Measurements from ENCODE around the gene ZNF345.

Gene ZNF345

DNA sequence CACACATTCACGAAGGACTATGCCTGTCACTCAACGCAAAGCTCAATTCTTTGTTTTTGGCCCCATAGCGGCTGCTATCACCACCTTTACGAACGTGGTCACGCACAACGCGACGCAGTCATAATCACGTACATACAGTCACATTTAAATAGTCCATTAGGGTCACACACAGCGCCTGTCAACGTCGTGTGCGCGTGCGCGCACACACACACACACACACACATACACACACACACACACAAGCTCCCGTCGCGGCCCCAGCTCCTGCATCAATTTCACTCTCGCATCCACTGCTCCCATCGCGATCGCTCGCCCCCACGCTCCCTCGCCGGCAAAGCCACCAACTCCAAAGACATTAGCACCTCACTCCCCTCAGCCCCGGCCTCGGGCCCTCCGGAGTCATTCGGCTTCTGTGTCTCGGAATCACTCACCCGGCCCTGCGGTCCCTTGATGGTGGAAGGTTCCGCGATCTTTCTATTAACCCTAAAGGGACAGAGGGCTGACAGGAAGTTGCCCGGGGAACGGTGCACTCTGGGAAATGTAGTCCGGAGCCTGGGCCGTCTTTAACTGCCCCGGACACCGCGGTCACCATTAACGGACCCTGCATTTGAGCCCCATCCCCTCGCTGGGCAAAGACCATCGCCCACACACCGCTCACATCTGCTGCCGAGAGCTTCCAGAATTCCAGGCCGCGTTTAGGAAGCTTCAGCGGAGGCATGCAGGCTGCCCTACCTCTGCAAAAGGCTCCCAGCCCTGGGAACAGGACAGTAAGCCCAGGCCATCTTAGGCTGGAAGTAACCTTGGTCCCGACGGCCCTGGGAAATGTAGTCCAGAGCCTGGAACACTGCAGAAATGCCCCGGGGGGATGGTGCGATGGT is 12.5 kb upstream of the ZNF345 start, which contains the start of gene ZNF790:
ZNF790 (minus strand) TSS at position 482 of the 878 bp plus-strand sequence. CDS start 12,768 bp downstream, outside the sequence.
- DNase-seq (ENCODE audit: extremely low read depth, low read depth) = peak; percentile 78
- TF ChIP-seq, protein P1, sequence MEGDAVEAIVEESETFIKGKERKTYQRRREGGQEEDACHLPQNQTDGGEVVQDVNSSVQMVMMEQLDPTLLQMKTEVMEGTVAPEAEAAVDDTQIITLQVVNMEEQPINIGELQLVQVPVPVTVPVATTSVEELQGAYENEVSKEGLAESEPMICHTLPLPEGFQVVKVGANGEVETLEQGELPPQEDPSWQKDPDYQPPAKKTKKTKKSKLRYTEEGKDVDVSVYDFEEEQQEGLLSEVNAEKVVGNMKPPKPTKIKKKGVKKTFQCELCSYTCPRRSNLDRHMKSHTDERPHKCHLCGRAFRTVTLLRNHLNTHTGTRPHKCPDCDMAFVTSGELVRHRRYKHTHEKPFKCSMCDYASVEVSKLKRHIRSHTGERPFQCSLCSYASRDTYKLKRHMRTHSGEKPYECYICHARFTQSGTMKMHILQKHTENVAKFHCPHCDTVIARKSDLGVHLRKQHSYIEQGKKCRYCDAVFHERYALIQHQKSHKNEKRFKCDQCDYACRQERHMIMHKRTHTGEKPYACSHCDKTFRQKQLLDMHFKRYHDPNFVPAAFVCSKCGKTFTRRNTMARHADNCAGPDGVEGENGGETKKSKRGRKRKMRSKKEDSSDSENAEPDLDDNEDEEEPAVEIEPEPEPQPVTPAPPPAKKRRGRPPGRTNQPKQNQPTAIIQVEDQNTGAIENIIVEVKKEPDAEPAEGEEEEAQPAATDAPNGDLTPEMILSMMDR (IDR thresholded peaks at IDR 0.05; ENCODE audit: low read depth, low read length) = no peak

DNA sequence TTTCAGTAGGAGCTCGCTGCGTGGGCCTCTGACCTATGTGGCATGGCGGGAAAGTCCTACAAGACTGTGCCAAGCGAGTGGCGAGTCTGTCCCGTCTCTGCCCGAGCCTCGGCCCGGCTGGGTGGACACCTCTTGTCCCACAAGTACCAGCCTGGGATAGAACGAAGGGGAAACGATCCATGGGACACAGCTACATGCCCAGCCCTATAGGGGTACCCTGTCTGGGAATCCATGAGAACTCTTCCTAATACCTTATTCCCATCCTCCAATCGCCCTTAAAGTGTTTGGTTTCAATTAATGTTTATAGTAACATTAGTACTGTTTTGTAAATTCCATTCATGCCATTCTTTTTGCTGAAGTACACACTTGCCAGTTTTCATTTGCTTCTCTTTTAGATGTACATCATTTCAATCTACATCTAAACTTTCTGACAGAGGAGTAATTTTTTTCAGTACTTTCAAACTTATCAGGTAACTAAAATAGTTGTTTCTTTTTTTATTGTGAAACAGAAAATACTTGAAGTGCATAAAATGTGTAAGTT is 11.8 kb upstream of the ZNF345 start:
- TF ChIP-seq, protein P1 (IDR thresholded peaks at IDR 0.05; ENCODE audit: low read depth, low read length) = no peak
- no peak for DNase-seq (ENCODE audit: extremely low read depth, low read depth)

DNA sequence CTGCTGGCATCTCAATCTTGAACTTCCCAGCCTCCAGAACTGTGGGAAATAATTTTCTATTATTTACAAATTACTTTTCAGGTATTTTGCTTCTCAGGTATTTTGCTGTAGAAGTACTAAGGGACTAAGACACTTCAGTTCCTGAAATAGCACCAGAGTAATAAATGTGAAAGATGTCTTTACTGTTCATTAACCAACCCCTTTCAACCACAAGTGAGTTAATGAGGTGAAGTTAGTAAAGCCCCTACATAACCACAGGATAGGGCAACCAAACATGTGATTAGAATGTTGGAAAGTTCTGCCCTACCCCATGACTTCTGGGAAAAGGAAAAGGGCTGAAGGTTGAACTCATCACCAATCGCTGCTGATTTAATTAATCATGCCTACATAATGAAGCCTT is 2.7 kb upstream of the ZNF345 start:
- no peak for DNase-seq (ENCODE audit: extremely low read depth, low read depth)
- TF ChIP-seq, protein P1 (IDR thresholded peaks at IDR 0.05; ENCODE audit: low read depth, low read length) = no peak

DNA sequence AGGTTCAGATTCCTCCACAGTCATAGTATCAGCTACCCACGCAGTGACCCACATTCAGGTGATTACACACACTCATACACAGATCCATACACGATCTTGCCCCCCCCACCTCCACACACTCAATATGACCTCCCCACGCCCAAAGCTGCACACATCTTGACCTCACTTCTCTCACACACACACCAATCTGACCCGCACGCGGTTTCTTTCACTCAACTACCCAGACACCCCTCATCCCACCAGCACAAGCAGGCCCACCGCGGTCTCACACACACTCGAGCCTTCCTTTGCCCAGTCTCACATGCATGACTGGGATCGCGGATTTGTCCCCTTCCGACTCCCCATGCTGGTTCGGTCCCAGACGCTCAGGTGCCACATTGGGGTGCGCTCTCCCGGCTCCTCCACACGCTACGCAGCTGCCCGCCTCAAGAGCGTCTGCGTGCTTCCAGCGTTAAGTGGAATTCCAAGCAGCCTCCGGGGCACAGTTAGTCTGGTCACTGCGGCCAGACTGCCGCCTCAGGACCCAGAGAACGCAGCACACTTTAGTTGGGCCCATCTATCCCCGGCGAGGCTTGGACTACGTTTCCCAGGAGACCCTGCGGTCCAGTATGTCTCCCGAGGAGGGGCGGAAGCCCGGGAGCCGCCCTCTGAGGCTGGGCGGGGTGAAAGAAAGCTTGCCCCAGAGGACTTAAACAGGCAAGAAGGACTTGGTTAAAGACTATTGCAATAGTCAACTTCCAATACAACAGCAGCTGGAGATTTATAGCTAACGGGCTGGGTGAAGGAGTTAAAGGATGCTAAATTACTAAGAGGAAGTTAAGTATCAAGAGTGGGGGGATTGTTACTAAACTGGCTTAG is 746 bp upstream of the ZNF345 start:
- TF ChIP-seq, protein P1 (IDR thresholded peaks at IDR 0.05; ENCODE audit: low read depth, low read length) = no peak

DNA sequence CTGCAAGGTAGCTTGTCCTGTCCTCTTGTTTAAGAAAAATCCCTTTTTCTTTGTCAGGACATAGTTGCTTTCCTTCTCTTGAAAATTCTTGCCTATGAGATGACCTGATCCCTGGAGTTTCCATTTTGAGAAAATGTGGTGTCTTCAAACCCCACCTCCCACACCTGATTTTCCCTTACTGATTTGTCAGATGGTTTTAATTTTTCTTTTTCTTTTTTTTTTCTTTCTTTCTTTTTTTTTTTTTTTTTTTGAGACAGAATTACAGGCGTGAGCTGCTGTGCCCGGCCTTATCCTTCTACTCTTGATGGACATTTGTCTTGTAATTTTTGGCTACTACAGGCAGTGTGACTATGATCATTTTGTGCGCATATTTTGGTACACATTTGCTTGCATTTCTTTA is 1.2 kb downstream of the ZNF345 start:
- TF ChIP-seq, protein P1 (IDR thresholded peaks at IDR 0.05; ENCODE audit: low read depth, low read length) = no peak
- DNase-seq (ENCODE audit: extremely low read depth, low read depth) = no peak

More for the DNA sequence above, 746 bp upstream of the ZNF345 start:
- peak; percentile 66 for DNase-seq (ENCODE audit: extremely low read depth, low read depth)

DNA sequence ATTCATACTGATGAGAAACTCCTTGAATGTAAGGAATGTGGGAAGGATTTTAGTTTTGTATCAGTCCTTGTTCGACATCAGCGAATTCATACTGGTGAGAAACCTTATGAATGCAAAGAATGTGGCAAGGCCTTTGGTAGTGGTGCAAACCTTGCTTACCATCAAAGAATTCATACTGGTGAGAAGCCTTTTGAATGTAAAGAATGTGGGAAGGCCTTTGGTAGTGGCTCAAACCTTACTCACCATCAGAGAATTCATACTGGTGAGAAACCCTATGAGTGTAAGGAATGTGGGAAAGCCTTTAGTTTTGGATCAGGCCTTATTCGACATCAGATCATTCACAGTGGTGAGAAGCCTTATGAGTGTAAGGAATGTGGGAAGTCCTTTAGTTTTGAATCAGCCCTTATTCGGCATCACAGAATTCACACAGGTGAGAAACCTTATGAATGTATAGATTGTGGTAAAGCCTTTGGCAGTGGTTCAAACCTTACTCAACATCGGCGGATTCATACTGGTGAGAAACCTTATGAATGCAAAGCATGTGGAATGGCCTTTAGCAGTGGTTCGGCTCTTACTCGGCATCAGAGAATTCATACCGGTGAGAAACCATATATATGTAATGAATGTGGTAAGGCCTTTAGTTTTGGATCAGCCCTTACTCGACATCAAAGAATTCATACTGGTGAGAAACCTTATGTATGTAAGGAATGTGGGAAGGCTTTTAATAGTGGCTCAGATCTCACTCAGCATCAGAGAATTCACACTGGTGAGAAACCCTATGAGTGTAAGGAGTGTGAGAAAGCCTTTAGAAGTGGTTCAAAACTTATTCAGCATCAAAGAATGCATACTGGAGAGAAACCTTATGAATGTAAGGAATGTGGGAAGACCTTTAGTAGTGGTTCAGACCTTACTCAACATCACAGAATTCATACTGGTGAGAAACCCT is 26.6 kb downstream of the ZNF345 start:
- DNase-seq (ENCODE audit: extremely low read depth, low read depth) = no peak
- TF ChIP-seq, protein P1 (IDR thresholded peaks at IDR 0.05; ENCODE audit: low read depth, low read length) = no peak
